ENCODE data around the gene CD99L2.
"Not testable (repeated sequence)": the region's sequence is repeated elsewhere in the genome, so short reads cannot be mapped to it uniquely, and the experiment has no call there.

CD99L2 gene

GRCh38 chrX:150844016-150844415 is 54.5 kb downstream of the CD99L2 start:
- ATAC-seq (replicated peaks; ENCODE audit: extremely low read depth, poor library complexity, severe bottlenecking) (no peak), DNase-seq (ENCODE audit: low spot score in 2 of 2) (no peak)
- Mint-ChIP-seq H3K27ac (ENCODE audit: low read depth) (no peak overlapping the region), H3K36me3 (ENCODE audit: insufficient read depth) (no peaks in the 10 kb centered on the region), H3K4me1 (peaks cover 14% of the 10 kb centered on the region), H3K4me3 (no peak overlapping the region), H3K27me3 (no peaks in the 10 kb centered on the region), H3K9me3 (no peaks in the 10 kb centered on the region)

- Mint-ChIP-seq H3K4me3 (no peak overlapping the region), H3K27me3 (no peaks in the 10 kb centered on the region), H3K4me1 (peaks cover 6% of the 10 kb centered on the region), H3K9me3 (no peaks in the 10 kb centered on the region), H3K36me3 (ENCODE audit: insufficient read depth) (no peaks in the 10 kb centered on the region), H3K27ac (ENCODE audit: low read depth) (no peak overlapping the region)
- DNase-seq (ENCODE audit: low spot score in 2 of 2) (no peak), ATAC-seq (replicated peaks; ENCODE audit: extremely low read depth, poor library complexity, severe bottlenecking) (no peak)
Observed at GRCh38 chrX:150842198-150842685, 56.2 kb downstream of the CD99L2 start.

GRCh38 chrX:150841456-150842197 is 56.8 kb downstream of the CD99L2 start:
- Mint-ChIP-seq H3K27me3 (no peaks in the 10 kb centered on the region), H3K4me1 (peaks cover 6% of the 10 kb centered on the region), H3K9me3 (no peaks in the 10 kb centered on the region), H3K36me3 (ENCODE audit: insufficient read depth) (no peaks in the 10 kb centered on the region), H3K27ac (ENCODE audit: low read depth) (no peak overlapping the region), H3K4me3 (no peak overlapping the region)
- DNase-seq (ENCODE audit: low spot score in 2 of 2) (no peak), ATAC-seq (replicated peaks; ENCODE audit: extremely low read depth, poor library complexity, severe bottlenecking) (no peak)

- Mint-ChIP-seq H3K36me3 (ENCODE audit: insufficient read depth) (no peaks in the 10 kb centered on the region), H3K27me3 (no peaks in the 10 kb centered on the region), H3K4me1 (peaks cover 6% of the 10 kb centered on the region), H3K9me3 (peaks cover 6% of the 10 kb centered on the region), H3K27ac (ENCODE audit: low read depth) (no peak overlapping the region), H3K4me3 (no peak overlapping the region)
- DNase-seq (ENCODE audit: low spot score in 2 of 2), result no peak
- ATAC-seq (replicated peaks; ENCODE audit: extremely low read depth, poor library complexity, severe bottlenecking), result no peak
Observed at GRCh38 chrX:150837845-150838244, 60.6 kb downstream of the CD99L2 start.

- no peak overlapping the region for H3K4me3 Mint-ChIP-seq
- no peaks in the 10 kb centered on the region for H3K4me1 Mint-ChIP-seq
- H3K27me3 Mint-ChIP-seq, result no peaks in the 10 kb centered on the region
- DNase-seq (ENCODE audit: low spot score in 2 of 2) (no peak), ATAC-seq (replicated peaks; ENCODE audit: extremely low read depth, poor library complexity, severe bottlenecking) (no peak)
- no peak overlapping the region for H3K27ac Mint-ChIP-seq (ENCODE audit: low read depth)
- no peaks in the 10 kb centered on the region for H3K36me3 Mint-ChIP-seq (ENCODE audit: insufficient read depth)
- peaks cover 6% of the 10 kb centered on the region for H3K9me3 Mint-ChIP-seq
Observed at GRCh38 chrX:150834695-150835094, 63.8 kb downstream of the CD99L2 start.

GRCh38 chrX:150833454-150834056 is 64.9 kb downstream of the CD99L2 start:
- H3K9me3 Mint-ChIP-seq, result peaks cover 6% of the 10 kb centered on the region
- H3K4me3 Mint-ChIP-seq, result no peak overlapping the region
- H3K36me3 Mint-ChIP-seq (ENCODE audit: insufficient read depth), result no peaks in the 10 kb centered on the region
- ATAC-seq (replicated peaks; ENCODE audit: extremely low read depth, poor library complexity, severe bottlenecking), result no peak
- no peaks in the 10 kb centered on the region for H3K27me3 Mint-ChIP-seq
- no peak for DNase-seq (ENCODE audit: low spot score in 2 of 2)
- no peaks in the 10 kb centered on the region for H3K4me1 Mint-ChIP-seq
- H3K27ac Mint-ChIP-seq (ENCODE audit: low read depth), result no peak overlapping the region

GRCh38 chrX:150831863-150832262 is 66.6 kb downstream of the CD99L2 start:
- H3K4me3 Mint-ChIP-seq, result no peak overlapping the region
- DNase-seq (ENCODE audit: low spot score in 2 of 2) (no peak), ATAC-seq (replicated peaks; ENCODE audit: extremely low read depth, poor library complexity, severe bottlenecking) (no peak)
- H3K4me1 Mint-ChIP-seq, result no peaks in the 10 kb centered on the region
- peaks cover 6% of the 10 kb centered on the region for H3K36me3 Mint-ChIP-seq (ENCODE audit: insufficient read depth)
- H3K9me3 Mint-ChIP-seq, result peaks cover 6% of the 10 kb centered on the region
- H3K27me3 Mint-ChIP-seq, result no peaks in the 10 kb centered on the region
- H3K27ac Mint-ChIP-seq (ENCODE audit: low read depth), result no peak overlapping the region

GRCh38 chrX:150828785-150829184 is 69.7 kb downstream of the CD99L2 start:
- H3K9me3 Mint-ChIP-seq, result no peaks in the 10 kb centered on the region
- ATAC-seq (replicated peaks; ENCODE audit: extremely low read depth, poor library complexity, severe bottlenecking), result no peak
- no peaks in the 10 kb centered on the region for H3K27me3 Mint-ChIP-seq
- no peak overlapping the region for H3K4me3 Mint-ChIP-seq
- H3K36me3 Mint-ChIP-seq (ENCODE audit: insufficient read depth), result peaks cover 7% of the 10 kb centered on the region
- H3K27ac Mint-ChIP-seq (ENCODE audit: low read depth), result no peak overlapping the region
- no peaks in the 10 kb centered on the region for H3K4me1 Mint-ChIP-seq
- no peak for DNase-seq (ENCODE audit: low spot score in 2 of 2)

GRCh38 chrX:150824352-150824751 is 74.1 kb downstream of the CD99L2 start:
- ATAC-seq (replicated peaks; ENCODE audit: extremely low read depth, poor library complexity, severe bottlenecking); H3K36me3 Mint-ChIP-seq (ENCODE audit: insufficient read depth): not testable (repeated sequence)

GRCh38 chrX:150823826-150824225 is 74.6 kb downstream of the CD99L2 start:
- not testable (repeated sequence) for H3K9me3 Mint-ChIP-seq; DNase-seq (ENCODE audit: low spot score in 2 of 2); H3K4me3 Mint-ChIP-seq; H3K27ac Mint-ChIP-seq (ENCODE audit: low read depth); ATAC-seq (replicated peaks; ENCODE audit: extremely low read depth, poor library complexity, severe bottlenecking); H3K27me3 Mint-ChIP-seq; H3K36me3 Mint-ChIP-seq (ENCODE audit: insufficient read depth); H3K4me1 Mint-ChIP-seq

More at GRCh38 chrX:150824352-150824751, 74.1 kb downstream of the CD99L2 start:
- not testable (repeated sequence) for DNase-seq (ENCODE audit: low spot score in 2 of 2); H3K4me3 Mint-ChIP-seq; H3K27ac Mint-ChIP-seq (ENCODE audit: low read depth); H3K9me3 Mint-ChIP-seq; H3K27me3 Mint-ChIP-seq; H3K4me1 Mint-ChIP-seq

- Mint-ChIP-seq H3K36me3 (ENCODE audit: insufficient read depth) (peaks cover 2% of the 10 kb centered on the region), H3K27me3 (no peaks in the 10 kb centered on the region), H3K9me3 (no peaks in the 10 kb centered on the region), H3K4me3 (no peak overlapping the region), H3K4me1 (no peaks in the 10 kb centered on the region), H3K27ac (ENCODE audit: low read depth) (no peak overlapping the region)
- no peak for DNase-seq (ENCODE audit: low spot score in 2 of 2)
- no peak for ATAC-seq (replicated peaks; ENCODE audit: extremely low read depth, poor library complexity, severe bottlenecking)
Observed at GRCh38 chrX:150821971-150822370, 76.5 kb downstream of the CD99L2 start.

GRCh38 chrX:150813922-150814321 is 84.5 kb downstream of the CD99L2 start:
- no peak for DNase-seq (ENCODE audit: low spot score in 2 of 2)
- ATAC-seq (replicated peaks; ENCODE audit: extremely low read depth, poor library complexity, severe bottlenecking), result no peak

GRCh38 chrX:150806827-150807226 is 91.6 kb downstream of the CD99L2 start:
- no peaks in the 10 kb centered on the region for H3K4me1 Mint-ChIP-seq
- H3K4me3 Mint-ChIP-seq, result no peak overlapping the region
- no peak for ATAC-seq (replicated peaks; ENCODE audit: extremely low read depth, poor library complexity, severe bottlenecking)
- DNase-seq (ENCODE audit: low spot score in 2 of 2), result no peak
- peaks cover 3% of the 10 kb centered on the region for H3K36me3 Mint-ChIP-seq (ENCODE audit: insufficient read depth)
- no peak overlapping the region for H3K27ac Mint-ChIP-seq (ENCODE audit: low read depth)
- no peaks in the 10 kb centered on the region for H3K27me3 Mint-ChIP-seq
- no peaks in the 10 kb centered on the region for H3K9me3 Mint-ChIP-seq

More at GRCh38 chrX:150813922-150814321, 84.5 kb downstream of the CD99L2 start:
- Mint-ChIP-seq H3K4me1 (no peaks in the 10 kb centered on the region), H3K4me3 (no peak overlapping the region), H3K36me3 (ENCODE audit: insufficient read depth) (no peaks in the 10 kb centered on the region), H3K27me3 (no peaks in the 10 kb centered on the region), H3K9me3 (no peaks in the 10 kb centered on the region), H3K27ac (ENCODE audit: low read depth) (no peak overlapping the region)

All from central memory CD8-positive, alpha-beta T cell (primary cell).